Neural progenitor cell (in vitro differentiated cells): ENCODE results near the gene PHGDH. TPM values are rescaled to one million over a fixed set of nuclear protein-coding genes. Genes with fewer than 3 reads are reported as not detected.

ENCODE experiments used
- DNase-seq: peaks from one replicate; pipeline ENCODE4 v3.0.0-alpha.2; 2016; ENCODE audit warnings: low spot score
- H2AFZ ChIP-seq: fragments of 200-600 bp; sonication (generic); replicated peaks from 2 replicates; pipeline ENCODE4 v1.6.1; 2016; ENCODE audit warnings: antibody characterized with exemption
- H3F3A ChIP-seq: fragments of 200-600 bp; sonication (generic); 2 replicates; pipeline ENCODE4 v1.6.1; 2016; ENCODE audit warnings: antibody characterized with exemption, low read depth
- H3K27ac ChIP-seq: fragments of 200-600 bp; sonication (generic); 2 replicates; pipeline ENCODE4 v1.5.1; 2016; ENCODE audit warnings: mild to moderate bottlenecking
- H3K27me3 ChIP-seq: fragments of 200-600 bp; sonication (generic); 2 replicates; pipeline ENCODE4 v1.6.1; 2016; ENCODE audit warnings: mild to moderate bottlenecking, moderate library complexity
- H3K36me3 ChIP-seq: fragments of 200-600 bp; sonication (generic); 2 replicates; pipeline ENCODE4 v1.5.1; 2016
- H3K4me1 ChIP-seq: fragments of 200-600 bp; sonication (generic); 2 replicates; pipeline ENCODE4 v1.6.1; 2016; ENCODE audit warnings: mixed run types
- H3K4me2 ChIP-seq: fragments of 200-600 bp; sonication (generic); 2 replicates; pipeline ENCODE4 v1.6.1; 2016
- H3K4me3 ChIP-seq: fragments of 200-600 bp; sonication (generic); 2 replicates; pipeline ENCODE4 v1.5.1; 2016
- H3K79me2 ChIP-seq: fragments of 200-600 bp; sonication (generic); 2 replicates; pipeline ENCODE4 v1.6.1; 2016; ENCODE audit warnings: low read depth
- H3K9ac ChIP-seq: fragments of 200-600 bp; sonication (generic); 2 replicates; pipeline ENCODE4 v1.6.1; 2016
- H3K9me3 ChIP-seq: fragments of 200-600 bp; sonication (generic); 2 replicates; pipeline ENCODE4 v1.5.1; 2016; ENCODE audit warnings: low read depth
- H4K20me1 ChIP-seq: fragments of 200-600 bp; sonication (generic); 2 replicates; pipeline ENCODE4 v1.6.1; 2016; ENCODE audit warnings: low read depth
- H3K27ac Mint-ChIP-seq: 3 replicates; pipeline ENCODE4 v1.8.0; 2021; ENCODE audit warnings: mixed read lengths
- H3K27me3 Mint-ChIP-seq: 2 replicates; pipeline ENCODE4 v1.8.0; 2022; ENCODE audit warnings: low read depth, mild to moderate bottlenecking, inconsistent platforms, moderate library complexity, mixed read lengths; ENCODE audit not compliant: insufficient read depth
- H3K36me3 Mint-ChIP-seq: 3 replicates; pipeline ENCODE4 v1.8.0; 2021; ENCODE audit warnings: mixed read lengths
- H3K4me1 Mint-ChIP-seq: 3 replicates; pipeline ENCODE4 v1.8.0; 2021; ENCODE audit warnings: mixed read lengths
- H3K4me3 Mint-ChIP-seq: 3 replicates; pipeline ENCODE4 v1.8.0; 2021; ENCODE audit warnings: mild to moderate bottlenecking, moderate library complexity, mixed read lengths
- H3K9me3 Mint-ChIP-seq: 3 replicates; pipeline ENCODE4 v1.8.0; 2020; ENCODE audit warnings: mixed read lengths
- CTCF ChIP-seq: fragments of 200-600 bp; sonication (generic); IDR thresholded peaks from 2 replicates; pipeline ENCODE4 v1.5.1; 2017; ENCODE audit warnings: antibody characterized with exemption, mild to moderate bottlenecking
- EZH2 ChIP-seq: fragments of 200-600 bp; sonication (generic); IDR thresholded peaks from 2 replicates; pipeline ENCODE4 v1.6.1; 2017; ENCODE audit warnings: antibody characterized with exemption, mild to moderate bottlenecking, moderate library complexity
- EZH2phosphoT487 ChIP-seq: fragments of 200-600 bp; sonication (generic); IDR thresholded peaks from 2 replicates; pipeline ENCODE4 v1.6.1; 2017; ENCODE audit warnings: antibody characterized with exemption
- total RNA-seq: library from RNA; depleted of rRNA; stranded (reverse); fragments of >200 nt; gene quantifications from 2 replicates; pipeline ENCODE4 v1.2.3, GENCODE V29; 2015; ENCODE audit warnings: low replicate concordance

Gene PHGDH
- total RNA-seq, 1 donor from 2014 or later, result 166 TPM

- TF ChIP-seq EZH2, result no peak
- no peak for TF ChIP-seq EZH2phosphoT487
- TF ChIP-seq CTCF, result no peak
- Mint-ChIP-seq H3K27me3 (peaks cover 4% of the 10 kb centered on the region), H3K4me1 (peaks cover 33% of the 10 kb centered on the region), H3K27ac (peak overlapping the region; percentile 98), H3K4me3 (peak overlapping the region; percentile 99), H3K36me3 (peaks cover 11% of the 10 kb centered on the region), H3K9me3 (no peaks in the 10 kb centered on the region)
- peak; percentile 89 for DNase-seq
- H4K20me1 ChIP-seq, result peaks cover 42% of the 10 kb centered on the region
- peak overlapping the region; percentile 41 for H3K9ac ChIP-seq
- H2AFZ ChIP-seq, result peak overlapping the region; percentile 18
- no peaks in the 10 kb centered on the region for H3K36me3 ChIP-seq
- peak overlapping the region; percentile 82 for H3K4me2 ChIP-seq
- peak overlapping the region; percentile 30 for H3K27ac ChIP-seq
- H3K27me3 ChIP-seq, result no peaks in the 10 kb centered on the region
- H3F3A ChIP-seq, result peaks cover 40% of the 10 kb centered on the region
- peaks cover 38% of the 10 kb centered on the region for H3K4me1 ChIP-seq
- no peaks in the 10 kb centered on the region for H3K9me3 ChIP-seq
- peak overlapping the region; percentile 83 for H3K4me3 ChIP-seq
- peaks cover 55% of the 10 kb centered on the region for H3K79me2 ChIP-seq
Observed at GRCh38 chr1:119712342-119713038, 756 bp downstream of the PHGDH start.

GRCh38 chr1:119713039-119713748 lies 1.5 kb downstream of the PHGDH start:
- Histone ChIP-seq H3F3A (peaks cover 40% of the 10 kb centered on the region), H3K27me3 (no peaks in the 10 kb centered on the region), H3K9ac (peak overlapping the region; percentile 4), H3K79me2 (peaks cover 62% of the 10 kb centered on the region), H3K36me3 (no peaks in the 10 kb centered on the region), H3K4me3 (peak overlapping the region; percentile 83), H3K27ac (peak overlapping the region; percentile 30), H3K9me3 (no peaks in the 10 kb centered on the region), H2AFZ (peak overlapping the region; percentile 18), H4K20me1 (peaks cover 49% of the 10 kb centered on the region), H3K4me2 (peak overlapping the region; percentile 82), H3K4me1 (peaks cover 40% of the 10 kb centered on the region)
- Mint-ChIP-seq H3K27me3 (peaks cover 4% of the 10 kb centered on the region), H3K27ac (peak overlapping the region; percentile 98), H3K36me3 (peaks cover 14% of the 10 kb centered on the region), H3K9me3 (no peaks in the 10 kb centered on the region), H3K4me3 (peak overlapping the region; percentile 99), H3K4me1 (peaks cover 33% of the 10 kb centered on the region)
- TF ChIP-seq CTCF (no peak), EZH2phosphoT487 (no peak), EZH2 (no peak)
- DNase-seq, result peak; percentile 54

- H3K9me3 ChIP-seq, result no peaks in the 10 kb centered on the region
- H3K36me3 Mint-ChIP-seq, result peaks cover 16% of the 10 kb centered on the region
- no peak for TF ChIP-seq EZH2phosphoT487
- no peak for TF ChIP-seq EZH2
- no peak for TF ChIP-seq CTCF
- H3K4me1 Mint-ChIP-seq, result peaks cover 33% of the 10 kb centered on the region
- peaks cover 40% of the 10 kb centered on the region for H3F3A ChIP-seq
- H3K27me3 ChIP-seq, result no peaks in the 10 kb centered on the region
- no peaks in the 10 kb centered on the region for H3K9me3 Mint-ChIP-seq
- peak overlapping the region; percentile 99 for H3K4me3 Mint-ChIP-seq
- H3K36me3 ChIP-seq, result no peaks in the 10 kb centered on the region
- H3K4me1 ChIP-seq, result peaks cover 40% of the 10 kb centered on the region
- H3K4me2 ChIP-seq, result peak overlapping the region; percentile 82
- H3K9ac ChIP-seq, result no peak overlapping the region
- peaks cover 4% of the 10 kb centered on the region for H3K27me3 Mint-ChIP-seq
- H3K27ac ChIP-seq, result no peak overlapping the region
- H3K27ac Mint-ChIP-seq, result peak overlapping the region; percentile 80
- H4K20me1 ChIP-seq, result peaks cover 56% of the 10 kb centered on the region
- H2AFZ ChIP-seq, result no peak overlapping the region
- peak overlapping the region; percentile 83 for H3K4me3 ChIP-seq
- peaks cover 70% of the 10 kb centered on the region for H3K79me2 ChIP-seq
- DNase-seq, result peak; percentile 61
Observed at GRCh38 chr1:119713749-119714456, 2.2 kb downstream of the PHGDH start.
